C1 segment of cervical spinal cord (tissue), 14 donors: ENCODE measurements around the gene SYT15B.
"Not testable (repeated sequence)": the region's sequence is repeated elsewhere in the genome, so short reads cannot be mapped to it uniquely, and the experiment has no call there.

Experiments
- DNase-seq, 14 donors: peaks; one replicate each; lab custom pipeline; 2025; lab: John Stamatoyannopoulos, UW

Gene SYT15B

DNA sequence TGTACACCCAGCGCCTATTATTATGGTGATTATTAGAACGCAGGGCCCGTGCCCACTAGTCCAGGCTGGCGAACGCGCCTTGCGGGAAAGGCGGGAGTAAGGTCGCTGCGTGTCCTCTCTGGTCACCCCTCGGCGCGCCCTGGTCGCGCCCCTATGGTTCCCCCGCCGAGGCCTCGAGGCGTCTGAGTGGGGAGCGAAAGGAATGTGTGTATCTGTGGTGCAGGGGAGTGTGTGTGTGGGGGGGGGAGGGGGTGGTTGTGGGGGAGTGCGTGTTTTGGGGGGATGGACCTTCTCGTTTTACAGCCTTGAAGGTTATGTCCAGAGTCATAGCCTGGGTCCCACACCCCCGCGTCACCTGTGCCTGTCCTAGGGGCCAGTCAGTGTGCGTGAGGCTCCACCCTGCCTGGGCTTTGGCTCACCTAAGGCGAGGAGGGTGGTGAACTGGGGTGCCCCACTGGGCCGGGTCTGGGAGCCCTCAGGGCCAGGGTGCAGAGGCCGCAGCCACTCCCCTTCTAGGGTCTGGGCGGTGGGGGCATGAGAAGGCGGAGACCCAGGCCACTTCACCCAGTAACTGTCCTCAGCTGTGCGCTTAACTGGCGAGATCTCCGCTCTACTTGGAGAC is at the start of gene SYT15B:
Gene SYT15B, minus strand, starts transcription at position 39 of the 622 bp plus-strand sequence. CDS start 952 bp downstream, outside the sequence.
- not testable (repeated sequence) for DNase-seq

DNA sequence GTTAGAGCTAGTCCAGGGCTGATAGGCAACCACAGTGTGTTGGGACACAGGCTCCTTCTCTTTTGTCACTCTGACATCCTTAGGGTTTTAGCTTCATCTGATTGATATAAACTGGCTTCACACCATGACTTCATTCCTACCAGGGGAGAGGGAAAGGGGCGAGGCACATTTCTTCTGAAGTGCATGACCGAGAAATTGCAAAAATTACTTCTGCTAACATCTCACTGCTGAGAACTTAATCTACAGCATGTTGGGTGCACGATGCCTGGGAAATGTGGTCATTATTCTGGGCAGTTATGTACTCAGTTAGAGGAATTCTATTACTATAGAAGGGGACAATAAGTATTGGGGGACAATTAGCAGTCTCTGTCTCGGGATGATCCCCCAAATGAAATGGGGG is 16.2 kb upstream of the SYT15B start:
- DNase-seq = not testable (repeated sequence)

DNA sequence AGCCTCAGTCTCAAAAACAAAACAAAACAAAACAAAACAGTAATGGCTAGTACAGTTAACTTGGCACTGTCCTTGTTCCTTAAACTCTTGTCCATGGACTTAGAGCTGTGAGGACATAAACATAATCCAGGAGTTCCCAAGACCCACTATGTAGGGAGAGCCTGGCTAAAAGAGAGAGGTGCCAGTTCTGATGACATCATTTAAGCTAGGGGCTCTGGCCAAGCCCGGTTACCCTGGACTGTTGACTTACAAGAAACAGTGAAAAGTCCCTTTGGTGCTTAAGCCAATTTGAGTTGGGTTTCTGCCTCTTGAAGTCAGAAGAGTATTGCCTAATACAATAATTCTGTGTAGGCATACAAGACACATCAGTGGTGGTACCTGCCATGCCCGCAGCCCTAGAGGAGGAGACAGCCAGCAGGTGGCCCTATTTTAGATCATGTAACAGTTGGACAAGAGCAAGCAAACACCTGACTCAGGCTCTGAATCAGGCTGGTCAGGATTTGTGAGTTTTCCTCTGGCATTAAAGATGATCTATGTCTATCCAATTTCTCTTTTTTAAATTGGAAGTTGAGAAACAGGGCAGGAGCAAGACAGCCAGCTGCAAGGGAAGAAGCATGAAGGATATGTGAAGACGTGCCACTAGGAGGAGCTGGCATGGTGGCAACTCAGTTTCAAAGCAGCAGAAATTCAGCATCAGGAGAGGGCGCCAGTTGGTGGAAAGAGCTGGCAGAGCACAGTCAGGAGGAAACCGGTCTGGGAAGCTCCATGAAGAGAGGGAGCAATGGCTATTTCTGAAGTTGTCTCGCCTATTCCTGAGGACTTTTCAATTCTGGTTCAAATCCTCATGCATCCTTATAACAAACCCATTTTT is 12.2 kb upstream of the SYT15B start:
- peak in 6 of 14 donors; percentile 11 to 57 (median 44) for DNase-seq

DNA sequence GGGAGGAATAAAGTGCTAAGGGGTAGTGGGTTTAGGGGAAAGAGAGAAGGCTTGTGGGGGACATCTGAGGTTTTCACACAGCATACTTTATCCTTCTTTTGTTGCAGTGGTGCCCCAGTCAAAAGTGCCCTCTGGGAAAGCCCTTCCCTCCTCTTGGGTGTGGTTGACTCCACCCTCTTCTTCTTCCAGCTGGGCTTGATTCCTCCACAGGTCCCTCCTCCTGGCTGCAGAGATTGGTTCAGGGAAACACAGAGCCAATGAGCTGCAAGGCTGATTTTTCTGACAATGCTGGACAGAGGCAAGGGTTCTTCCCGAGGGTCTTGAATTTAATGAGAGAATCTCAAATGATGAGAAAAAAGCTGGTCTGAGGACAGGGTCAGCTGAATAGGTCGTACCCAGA is 7.4 kb upstream of the SYT15B start:
- DNase-seq = not testable (repeated sequence)

DNA sequence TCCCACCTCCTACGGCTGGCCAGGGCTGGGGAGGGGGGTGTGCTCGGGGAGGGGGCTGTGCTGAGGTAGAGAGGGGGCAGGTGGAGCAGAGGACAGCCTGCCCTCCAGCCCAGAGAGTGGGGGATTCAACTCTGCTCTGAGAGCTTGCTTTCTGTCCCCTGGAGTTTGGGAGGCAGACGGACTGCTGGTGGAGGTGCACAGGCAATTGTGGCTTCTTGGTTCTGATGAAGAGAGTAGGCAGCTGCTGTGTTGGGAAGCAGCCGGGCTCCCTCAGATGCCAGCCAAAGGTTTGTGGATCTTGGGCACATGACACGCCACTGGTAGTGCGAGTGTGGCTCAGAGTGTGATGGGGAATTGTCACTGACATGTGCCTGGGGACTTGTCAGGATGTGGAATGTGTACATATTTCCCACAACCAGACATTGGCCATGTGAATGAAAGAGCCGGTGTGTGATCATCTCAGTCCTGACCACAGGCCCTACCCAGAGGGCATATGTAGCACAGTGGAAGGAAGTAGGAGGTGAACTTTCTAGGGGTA is 5.3 kb upstream of the SYT15B start:
- DNase-seq = not testable (repeated sequence)

DNA sequence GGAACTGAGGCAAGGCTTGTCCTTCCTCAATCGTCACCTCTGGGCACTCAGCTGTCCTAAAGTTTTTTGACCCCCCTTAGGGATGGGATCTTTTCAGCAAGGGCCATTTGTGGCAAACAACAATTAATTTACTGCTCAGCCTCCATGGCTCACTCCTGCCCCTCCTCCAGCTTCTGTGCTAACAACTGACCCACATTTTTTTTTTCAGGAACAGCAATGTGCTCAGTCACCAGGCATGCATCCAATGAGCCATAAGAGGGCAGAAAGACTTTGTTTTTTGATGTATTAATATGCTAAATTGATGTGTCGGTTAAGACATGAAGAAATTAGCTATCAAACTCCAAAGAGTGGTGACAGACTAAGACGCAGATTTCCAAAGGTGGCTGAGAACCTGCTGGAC is 4.7 kb upstream of the SYT15B start:
- peak in 1 of 14 donors; percentile 8 for DNase-seq

DNA sequence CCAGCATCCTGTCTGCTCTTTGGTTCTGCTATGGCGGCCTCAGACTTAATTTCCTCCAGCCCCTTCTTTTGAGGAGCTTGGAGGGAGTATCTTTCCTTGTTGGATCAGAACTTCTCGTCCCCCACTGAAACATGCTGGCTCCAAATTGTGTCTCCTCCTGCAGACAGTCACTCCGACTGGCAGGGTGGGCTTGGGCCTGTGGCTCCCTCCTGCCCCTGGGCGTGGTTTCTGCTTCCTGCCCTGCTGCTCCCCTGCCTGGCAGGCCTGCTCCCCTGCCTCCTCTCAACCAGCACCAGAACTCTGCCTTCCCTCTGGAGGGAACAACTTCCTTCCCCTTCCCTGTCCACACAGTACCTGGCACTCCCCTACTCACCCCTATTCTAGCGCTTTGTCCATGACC is 3.8 kb upstream of the SYT15B start:
- not testable (repeated sequence) for DNase-seq

DNA sequence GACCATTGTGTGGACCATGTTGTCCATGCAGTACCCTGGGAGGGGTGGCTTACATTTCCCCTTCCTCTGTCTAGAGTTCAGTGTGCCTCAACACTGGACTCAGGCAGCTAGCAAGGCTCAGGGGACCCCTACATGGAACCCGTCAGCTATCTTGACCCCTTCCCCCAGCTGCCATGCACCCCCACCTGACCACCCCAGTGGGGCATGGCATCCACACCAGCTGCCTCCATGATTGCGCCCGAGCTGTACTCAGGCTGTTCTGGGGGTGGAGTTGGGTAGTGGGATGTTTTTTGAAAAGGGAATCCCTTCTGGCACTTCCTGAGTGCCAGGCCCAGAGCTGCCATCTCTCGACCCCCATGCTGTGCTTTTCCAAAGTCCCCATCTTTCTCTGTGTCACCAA is 1.8 kb upstream of the SYT15B start:
- not testable (repeated sequence) for DNase-seq

DNA sequence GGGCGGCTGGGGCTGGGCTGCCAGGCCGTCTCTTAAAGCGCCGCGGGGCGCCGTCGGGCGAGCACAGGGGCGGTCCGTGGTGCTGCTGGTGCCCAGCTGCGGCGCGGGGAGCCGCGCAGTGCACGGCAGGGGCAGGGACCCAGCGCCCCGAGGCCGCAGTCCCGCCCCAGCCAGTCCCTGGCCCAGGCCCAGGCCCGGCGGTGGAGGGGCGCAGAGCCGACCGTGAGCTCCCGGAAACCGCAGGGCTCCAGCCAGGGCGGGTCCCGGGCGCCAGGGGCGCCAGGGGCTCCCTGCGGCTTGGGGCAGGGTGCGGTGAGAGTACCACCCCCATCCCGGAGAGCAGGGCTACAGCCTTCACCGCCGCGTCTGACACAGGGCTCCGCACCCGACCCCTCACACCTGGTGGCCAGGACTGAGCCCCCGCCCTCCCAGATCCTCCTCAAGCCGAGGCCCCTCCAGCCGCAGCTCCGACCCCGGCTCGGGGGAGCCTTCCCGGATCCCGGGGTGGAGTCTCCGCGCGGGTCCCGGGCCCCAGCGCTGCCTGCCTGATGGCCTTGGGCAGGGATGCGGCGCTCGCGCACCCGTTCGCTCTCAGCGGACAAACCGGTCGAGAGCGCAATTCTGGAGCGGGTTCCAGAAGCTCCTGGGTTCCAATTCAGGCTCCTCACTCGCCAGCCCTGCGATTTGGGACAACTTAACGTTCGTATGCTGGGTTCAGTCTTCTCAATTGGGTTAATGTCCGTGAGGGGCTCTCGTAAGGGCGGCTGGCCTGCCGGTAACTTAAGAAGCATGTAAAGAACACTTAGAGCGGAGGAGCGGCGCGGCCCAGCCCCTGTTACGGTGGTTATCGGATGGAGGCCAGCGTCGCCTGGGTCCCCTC is 478 bp downstream of the SYT15B start:
- not testable (repeated sequence) for DNase-seq

DNA sequence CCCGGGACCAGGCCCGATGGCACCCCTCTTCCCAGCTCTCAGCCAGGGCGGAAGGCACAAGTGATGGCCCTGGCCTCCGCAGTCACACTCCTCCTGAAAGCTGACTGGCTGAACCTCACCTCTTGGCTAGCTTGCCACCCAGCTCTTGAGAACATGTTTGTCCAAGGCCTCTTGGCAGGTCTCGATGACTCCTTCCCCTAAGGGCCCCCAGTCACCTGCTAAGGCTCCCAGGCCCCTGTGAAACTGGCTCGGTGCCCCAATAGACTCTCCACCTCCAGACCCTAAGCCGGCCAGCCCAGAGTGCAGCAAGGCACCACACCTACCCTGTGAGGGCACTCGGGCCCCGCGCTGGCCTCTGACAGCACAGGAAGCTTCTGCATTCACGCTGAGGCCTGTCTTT is 4.5 kb downstream of the SYT15B start:
- not testable (repeated sequence) for DNase-seq

DNA sequence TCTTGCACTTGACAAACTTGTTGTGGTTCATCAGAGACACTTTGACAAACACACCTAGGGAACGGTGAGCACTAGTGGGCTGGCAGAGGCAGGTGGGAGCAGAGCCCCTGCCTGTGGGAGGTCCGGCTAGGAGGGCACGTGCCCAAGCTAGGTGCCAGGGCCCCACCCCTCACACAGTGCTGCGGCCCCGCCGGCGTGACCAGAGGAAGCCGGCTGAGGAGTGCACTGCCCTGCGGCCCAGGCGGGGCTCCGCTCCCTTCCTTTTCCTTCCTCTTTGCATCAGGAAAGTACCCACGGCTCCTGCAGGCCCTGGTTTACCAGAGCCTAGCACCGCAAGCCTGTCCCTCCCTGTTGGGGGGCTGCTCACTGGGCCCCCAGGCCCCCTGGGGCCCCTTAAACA is 7.2 kb downstream of the SYT15B start:
- not testable (repeated sequence) for DNase-seq

DNA sequence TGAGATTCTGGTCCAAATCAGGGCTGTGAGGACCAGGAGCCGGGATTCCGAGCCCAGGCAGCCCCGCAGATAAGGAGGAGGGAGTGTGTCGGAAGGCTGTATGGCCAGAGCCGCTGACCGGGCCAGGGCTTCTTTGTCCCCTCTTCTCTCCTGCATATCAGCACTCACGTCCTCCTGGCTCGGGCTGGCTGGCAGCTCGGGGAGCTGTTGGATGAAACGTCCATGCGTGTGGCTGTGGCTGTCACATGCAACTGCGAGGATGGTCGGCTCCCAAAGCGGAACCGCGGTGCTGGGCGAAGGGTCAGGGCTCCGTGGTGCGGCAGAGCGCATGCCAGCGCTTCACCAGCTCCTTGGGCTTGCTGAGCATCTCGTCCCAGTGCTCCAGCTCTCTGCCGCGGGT is 9.5 kb downstream of the SYT15B start:
- not testable (repeated sequence) for DNase-seq

DNA sequence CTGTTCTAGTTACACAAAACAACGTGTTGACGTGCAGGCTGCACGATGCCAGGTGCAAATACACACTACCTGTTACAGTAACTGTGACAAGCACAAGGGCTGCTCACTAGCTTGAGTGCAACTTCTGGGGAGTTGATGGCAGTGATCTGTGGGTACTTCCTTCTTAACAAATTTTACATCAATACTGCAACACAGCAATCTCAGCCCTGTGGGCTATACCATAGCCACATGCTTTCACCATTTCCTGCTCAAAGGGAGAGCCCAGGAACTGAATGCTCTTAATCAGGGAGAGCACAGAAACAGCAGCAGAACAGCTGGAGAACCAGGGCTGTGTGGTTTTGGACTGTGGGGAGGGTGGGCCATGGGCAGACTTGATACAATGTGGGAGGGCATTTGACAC is 10.2 kb downstream of the SYT15B start:
- DNase-seq = not testable (repeated sequence)

DNA sequence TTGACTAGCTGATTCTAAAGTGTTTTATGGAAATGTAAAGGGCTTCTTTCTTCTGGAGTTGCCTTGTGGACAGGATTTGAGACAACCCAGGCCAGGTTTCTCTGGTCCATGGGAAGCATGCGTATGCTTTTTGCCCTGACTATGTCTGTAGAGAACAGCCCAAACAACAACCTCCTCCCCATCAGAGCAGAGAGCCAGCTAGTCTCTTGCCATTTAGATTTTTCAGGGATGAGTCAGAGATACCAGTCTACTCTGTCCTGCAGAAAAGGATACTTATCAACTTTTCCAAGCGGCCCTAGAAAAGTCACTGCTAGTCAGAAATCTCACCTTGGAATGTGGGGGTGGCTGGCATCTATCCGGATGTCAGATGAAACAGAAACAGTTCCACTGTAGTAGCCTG is 11.6 kb downstream of the SYT15B start:
- not testable (repeated sequence) for DNase-seq

DNA sequence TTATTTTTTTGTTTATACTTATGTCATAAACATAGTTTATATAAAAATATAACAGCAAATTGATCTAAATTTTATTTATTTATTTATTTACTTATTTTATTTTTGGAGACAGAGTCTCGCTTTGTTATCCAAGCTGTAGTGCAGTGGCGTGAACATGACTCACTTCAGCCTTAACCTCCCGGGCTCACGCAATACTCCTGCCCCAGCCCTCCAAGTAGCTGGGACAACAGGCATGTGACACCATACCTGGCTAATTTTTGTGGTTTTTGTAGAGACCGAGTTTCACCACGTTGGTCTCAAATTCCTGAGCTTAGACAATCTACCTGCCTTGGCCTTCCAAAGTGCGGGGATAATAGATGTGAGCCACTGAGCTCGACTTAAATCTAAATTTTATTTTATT is 13.0 kb downstream of the SYT15B start:
- DNase-seq = not testable (repeated sequence)

DNA sequence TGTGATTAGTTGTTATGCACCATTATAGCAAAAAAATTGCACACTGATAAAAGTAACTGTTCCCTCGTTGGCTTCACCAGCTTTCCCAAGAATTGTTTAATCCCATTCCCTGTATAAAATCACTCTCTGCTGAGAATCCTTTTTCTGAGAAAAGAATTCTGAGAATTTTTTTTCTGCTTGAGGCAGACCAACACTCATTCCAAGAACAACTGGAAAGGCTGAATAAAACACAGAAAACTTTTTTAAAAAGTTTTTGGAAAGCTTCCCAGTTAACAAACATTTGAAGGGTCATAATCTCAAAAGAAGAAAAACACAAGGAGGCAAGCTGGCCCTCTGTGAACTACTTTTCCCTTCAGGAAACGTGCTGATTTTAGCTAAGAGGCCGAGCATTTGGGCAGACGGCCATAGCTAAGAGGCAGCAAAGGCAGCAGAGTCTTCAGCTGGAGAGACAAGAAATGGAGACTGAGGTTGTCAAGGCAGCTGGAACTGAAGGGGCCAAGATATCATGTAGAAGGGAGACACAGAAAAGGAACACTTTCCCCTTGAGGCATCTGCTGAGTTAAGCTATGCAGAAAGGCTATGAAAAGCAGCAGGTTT is 16.5 kb downstream of the SYT15B start:
- not testable (repeated sequence) for DNase-seq

DNA sequence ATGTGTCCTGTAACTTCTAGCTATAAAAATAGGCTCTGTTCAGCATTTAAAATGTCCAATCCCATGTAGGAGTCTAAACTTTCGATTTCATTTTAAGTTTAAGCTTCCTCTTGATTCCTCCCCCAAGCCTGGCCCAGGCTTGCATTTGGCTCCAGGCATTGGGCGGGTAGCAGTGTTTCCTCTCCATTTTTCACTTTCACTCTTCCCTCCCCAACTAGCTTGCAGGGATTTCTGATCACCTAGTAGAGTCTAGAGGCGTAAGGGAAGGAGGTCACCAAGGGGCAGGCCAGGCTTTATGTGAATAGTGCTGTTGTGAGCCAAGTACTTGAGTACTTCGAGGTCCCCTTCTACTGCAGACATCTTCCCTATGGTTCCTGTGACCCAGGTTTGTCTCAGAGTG is 18.5 kb downstream of the SYT15B start:
- DNase-seq = not testable (repeated sequence)

DNA sequence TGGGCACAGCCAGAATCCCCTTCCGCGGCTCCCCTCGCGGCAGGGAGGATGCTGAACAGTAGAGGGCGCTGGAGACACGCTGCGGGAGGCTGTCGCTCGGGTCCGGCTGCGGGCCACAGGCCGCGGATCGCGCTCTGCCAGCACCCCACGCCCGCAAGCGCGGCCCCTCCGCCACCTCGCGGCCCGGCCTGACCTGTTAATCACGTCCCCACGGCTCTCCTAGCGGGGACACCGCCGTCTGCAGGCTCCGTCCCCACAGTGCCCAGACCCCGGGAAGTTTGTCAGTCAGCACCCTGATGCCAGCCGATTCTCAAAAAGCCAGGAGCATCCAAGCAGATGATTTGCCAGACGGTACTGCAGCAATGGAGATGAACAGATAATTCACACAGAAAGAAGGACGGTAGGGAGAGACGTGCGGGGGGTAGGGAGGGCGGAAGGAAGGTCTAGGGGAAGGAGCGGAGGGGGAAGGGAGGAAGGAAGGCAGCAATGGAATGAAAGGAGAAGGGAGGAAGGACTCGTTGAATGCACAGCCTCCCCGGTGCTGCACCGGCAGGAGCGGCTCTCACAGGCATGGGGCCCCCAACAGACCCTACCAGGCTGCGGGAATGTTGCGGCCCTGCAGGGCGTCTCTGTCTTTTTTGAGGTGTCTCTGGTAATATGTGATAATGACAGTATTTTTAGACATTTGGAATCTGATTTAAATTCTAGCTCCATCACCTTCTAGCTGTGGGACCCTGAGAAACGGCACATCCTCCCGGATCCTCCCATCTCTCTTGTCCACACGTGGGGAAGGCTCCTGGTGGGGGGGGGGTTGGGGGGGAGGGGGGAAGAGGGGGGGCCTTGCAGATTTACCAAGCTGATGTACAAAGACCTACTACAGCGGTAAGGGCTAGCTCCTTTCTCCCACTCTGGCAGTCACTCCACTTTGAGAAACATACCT is 19.5 kb downstream of the SYT15B start:
- peak in 1 of 14 donors; percentile 43 for DNase-seq

DNA sequence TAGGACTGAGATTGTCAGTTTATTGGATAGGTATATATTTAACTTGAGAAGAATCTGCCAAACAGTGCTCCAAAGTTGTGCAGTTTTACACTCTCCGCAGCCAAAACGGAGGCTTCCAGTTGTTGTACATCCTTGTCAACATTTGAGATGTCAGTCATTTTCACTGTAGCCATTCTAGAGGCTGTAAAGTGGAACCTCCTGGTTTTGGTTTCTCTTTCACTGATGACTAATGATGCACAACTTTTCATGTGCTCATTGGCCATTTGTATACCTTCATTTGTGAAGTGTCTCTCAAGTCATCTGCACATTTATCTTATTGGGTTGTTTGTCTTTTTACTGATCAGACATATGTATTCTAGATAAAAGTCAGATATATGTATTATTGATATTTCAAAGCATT is 22.5 kb downstream of the SYT15B start:
- not testable (repeated sequence) for DNase-seq

DNA sequence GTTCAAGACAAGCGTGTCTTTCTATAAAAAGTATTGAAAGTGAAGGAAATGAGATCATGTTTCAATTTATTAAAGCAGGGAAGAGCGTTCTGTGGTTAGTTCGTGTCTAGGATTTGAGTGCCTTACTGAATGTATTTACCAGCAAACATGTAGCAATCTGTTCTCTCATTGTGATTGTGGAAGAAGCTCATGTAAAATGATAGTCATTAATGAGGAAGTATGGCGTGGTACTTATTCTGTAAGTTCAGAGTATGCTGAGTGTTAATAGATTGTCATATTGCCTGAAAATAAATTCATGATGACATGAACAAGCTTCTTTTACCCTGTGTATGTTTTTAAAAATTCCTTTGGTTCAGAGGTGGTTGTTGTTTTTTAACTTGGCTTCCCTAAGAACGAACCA is 32.5 kb downstream of the SYT15B start:
- DNase-seq = not testable (repeated sequence)
